IMR-90 (cell line): ENCODE measurements around the gene NKD1. TPM values are rescaled to one million over a fixed set of nuclear protein-coding genes. Genes with fewer than 3 reads are reported as not detected.

Experiments
- ATAC-seq: fragments of 200-7000 bp; cut with Tn5 transposase; 2 replicates; pipeline ENCODE4 v1.9.1; 2020; ENCODE audit warnings: low read depth, mild to moderate bottlenecking, moderate library complexity
- BruUV-seq: library from RNA; stranded (reverse); fragments of 400-500 nt; replicated peaks from 2 replicates; lab custom pipeline; 2021; lab: Mats Ljungman, UMichigan
- CTCF ChIA-PET: fragments of 300-600 bp; formaldehyde crosslinking; extraction: SDS; loops from one replicate; lab custom pipeline; 2021; ENCODE audit warnings: antibody characterized with exemption; lab: Yijun Ruan, JAX
- POLR2A ChIA-PET: fragments of 300-600 bp; sonication (Branson Sonifier 250); formaldehyde crosslinking; loops from one replicate; lab custom pipeline; 2022; ENCODE audit warnings: antibody characterized with exemption; ENCODE audit not compliant: unreplicated experiment; lab: Charles Lee
- DNase-seq: peaks from one replicate; pipeline ENCODE4 v3.0.0; 2013
- H2AFZ ChIP-seq: replicated peaks from 2 replicates; pipeline ENCODE3; 2013; ENCODE audit warnings: low read length, mild to moderate bottlenecking; ENCODE audit not compliant: poor library complexity
- H2AK5ac ChIP-seq: 2 replicates; pipeline ENCODE4 v1.6.1; 2013; ENCODE audit warnings: low read depth, low read length, inconsistent platforms
- H2AK9ac ChIP-seq: replicated peaks from 2 replicates; pipeline ENCODE3; 2013; ENCODE audit warnings: mild to moderate bottlenecking, low read depth, low read length, moderate library complexity; ENCODE audit not compliant: poor library complexity
- H2BK120ac ChIP-seq: 2 replicates; pipeline ENCODE4 v1.6.1; 2013; ENCODE audit warnings: low read depth, low read length, inconsistent platforms
- H2BK15ac ChIP-seq: 3 replicates; pipeline ENCODE4 v1.6.1; 2013; ENCODE audit warnings: low read depth, low read length, inconsistent platforms
- H2BK20ac ChIP-seq: 2 replicates; pipeline ENCODE4 v1.6.1; 2013; ENCODE audit warnings: low read depth, mild to moderate bottlenecking, inconsistent platforms, low read length, moderate library complexity
- H2BK5ac ChIP-seq: 2 replicates; pipeline ENCODE4 v1.6.1; 2013; ENCODE audit warnings: mild to moderate bottlenecking, low read depth, low read length, inconsistent platforms; ENCODE audit not compliant: poor library complexity, severe bottlenecking
- H3K14ac ChIP-seq: replicated peaks from 2 replicates; pipeline ENCODE4 v1.6.1; 2013; ENCODE audit warnings: low read depth, low read length, inconsistent platforms
- H3K18ac ChIP-seq: 2 replicates; pipeline ENCODE4 v1.6.1; 2013; ENCODE audit warnings: low read depth, low read length, control low read depth
- H3K23ac ChIP-seq: 2 replicates; pipeline ENCODE4 v1.6.1; 2013; ENCODE audit warnings: low read depth, low read length, inconsistent platforms
- H3K27ac ChIP-seq: 2 replicates; pipeline ENCODE4 v1.5.1; 2013; ENCODE audit warnings: mild to moderate bottlenecking, control low read depth, low read length; ENCODE audit not compliant: insufficient read depth
- H3K27me3 ChIP-seq: 2 replicates; pipeline ENCODE4 v1.6.1; 2013; ENCODE audit warnings: low read length; ENCODE audit not compliant: control insufficient read depth, insufficient read depth
- H3K36me3 ChIP-seq: 2 replicates; pipeline ENCODE4 v1.6.1; 2013; ENCODE audit warnings: low read length, mixed read lengths; ENCODE audit not compliant: control insufficient read depth, insufficient read depth
- H3K4ac ChIP-seq: 2 replicates; pipeline ENCODE4 v1.6.1; 2013; ENCODE audit warnings: low read depth, low read length, inconsistent platforms
- H3K4me1 ChIP-seq: 2 replicates; pipeline ENCODE4 v1.6.1; 2013; ENCODE audit warnings: low read length, mixed read lengths; ENCODE audit not compliant: control insufficient read depth, insufficient read depth
- H3K4me2 ChIP-seq: 2 replicates; pipeline ENCODE4 v1.6.1; 2013; ENCODE audit warnings: low read depth, mild to moderate bottlenecking, control low read depth, low read length, moderate library complexity
- H3K4me3 ChIP-seq: 2 replicates; pipeline ENCODE4 v1.5.1; 2013; ENCODE audit warnings: low read depth, mild to moderate bottlenecking, control low read depth, low read length, moderate library complexity; ENCODE audit not compliant: insufficient read depth
- H3K56ac ChIP-seq: 2 replicates; pipeline ENCODE4 v1.6.1; 2013; ENCODE audit warnings: low read length, inconsistent platforms; ENCODE audit not compliant: insufficient read depth; ENCODE audit errors: extremely low read depth
- H3K79me1 ChIP-seq, 2 experiments: 2 replicates each; pipeline ENCODE4 v1.6.1; 2013; ENCODE audit warnings: low read length in 2 of 2, inconsistent platforms in 1 of 2, low read depth in 1 of 2
- H3K9ac ChIP-seq: 2 replicates; pipeline ENCODE4 v1.6.1; 2013; ENCODE audit warnings: low read depth, low read length, control low read depth
- H3K9me1 ChIP-seq: 2 replicates; pipeline ENCODE4 v1.6.1; 2013; ENCODE audit warnings: low read length, inconsistent platforms; ENCODE audit not compliant: insufficient read depth
- H3K9me3 ChIP-seq: 2 replicates; pipeline ENCODE4 v1.6.1; 2013; ENCODE audit warnings: low read length; ENCODE audit not compliant: control insufficient read depth, insufficient read depth
- H4K20me1 ChIP-seq: 2 replicates; pipeline ENCODE4 v1.6.1; 2013; ENCODE audit warnings: low read length, inconsistent platforms; ENCODE audit not compliant: insufficient read depth
- H4K5ac ChIP-seq: 2 replicates; pipeline ENCODE4 v1.6.1; 2013; ENCODE audit warnings: mild to moderate bottlenecking, low read depth, low read length, control low read depth
- H4K8ac ChIP-seq, 2 experiments: 2 replicates each; pipeline ENCODE4 v1.6.1; 2013; ENCODE audit warnings: low read depth in 2 of 2, low read length in 2 of 2, control low read depth in 1 of 2, inconsistent platforms in 1 of 2
- H4K91ac ChIP-seq: 2 replicates; pipeline ENCODE4 v1.6.1; 2013; ENCODE audit warnings: low read depth, low read length, inconsistent platforms; ENCODE audit not compliant: insufficient read depth
- BHLHE40 ChIP-seq: fragments of 150-350 bp; IDR thresholded peaks from 2 replicates; pipeline ENCODE4 v1.6.1; 2016; ENCODE audit warnings: mild to moderate bottlenecking, low read depth, low read length
- FOS ChIP-seq: fragments of 150-350 bp; IDR thresholded peaks from 2 replicates; pipeline ENCODE4 v1.6.1; 2016; ENCODE audit warnings: low read depth, low read length
- RCOR1 ChIP-seq: IDR thresholded peaks from 2 replicates; pipeline ENCODE4 v1.6.1; 2012; ENCODE audit warnings: mild to moderate bottlenecking, low read length, improper control_type of control experiment; ENCODE audit not compliant: insufficient replicate concordance
- RFX5 ChIP-seq: IDR thresholded peaks from 2 replicates; pipeline ENCODE4 v1.8.0; 2012; ENCODE audit warnings: low read depth, mild to moderate bottlenecking, low read length, moderate library complexity
- WGBS, 2 experiments: methylation state at CpG; one replicate each; pipeline versions ENCODE4 v1.1.5 to v1.1.7; 2013; ENCODE audit warnings: missing lambda C conversion rate in 2 of 2; ENCODE audit not compliant: insufficient read length in 1 of 2; ENCODE audit errors: extremely low coverage in 2 of 2; 5-methylcytosine and 5-hydroxymethylcytosine counted together
- dilution Hi-C: fragments of 300-500 bp; cut with HindIII; formaldehyde crosslinking; loops from one replicate; pipeline ENCODE4 v1.14.3; 2018; ENCODE audit warnings: low sequenced_read_pairs; ENCODE audit not compliant: unreplicated experiment
- in situ Hi-C: fragments of 300-500 bp; cut with MboI; formaldehyde crosslinking; loops from 3 replicates; pipeline ENCODE4 v1.14.3; 2019; ENCODE audit warnings: low sequenced_read_pairs, inconsistent platforms, mixed read lengths
- intact Hi-C: fragments of 100-400 bp; cut with micrococcal nuclease; formaldehyde crosslinking; loops from 2 replicates; pipeline ENCODE4 v1.10.0; 2022
- polyA plus RNA-seq, 3 experiments: library from polyadenylated mRNA; depleted of rRNA; stranded (reverse); fragments of >200 nt; gene quantifications; 2 replicates each; pipeline ENCODE4 v1.2.3, GENCODE V29; 2012; ENCODE audit warnings: low replicate concordance in 1 of 3
- total RNA-seq: library from RNA; depleted of rRNA; stranded (reverse); fragments of >200 nt; gene quantifications from 2 replicates; pipeline ENCODE4 v1.2.3, GENCODE V29; 2012
- TF ChIP-seq, protein P1 (sequence below): fragments of 150-350 bp; IDR thresholded peaks from 2 replicates; pipeline ENCODE4 v1.6.1; 2017; ENCODE audit warnings: mild to moderate bottlenecking, antibody characterized with exemption, low read length, low read depth

The NKD1 gene
- total and polyA plus RNA-seq, 2 of the 4 experiments (the other 2 are of a cell fraction): not detected

GRCh38 chr16:50581845-50582244 is 33.6 kb downstream of the NKD1 start:
- H4K5ac ChIP-seq: no peak overlapping the region
- no peaks in the 10 kb centered on the region for H3K36me3 ChIP-seq
- peaks cover 3% of the 10 kb centered on the region for H3K27me3 ChIP-seq
- in situ Hi-C loops (no loop called here), dilution Hi-C loops (no loop called here), intact Hi-C loops (no loop called here)
- H3K9me3 ChIP-seq: no peaks in the 10 kb centered on the region
- no peak overlapping the region for H3K4me3 ChIP-seq
- H3K27ac ChIP-seq: no peak overlapping the region
- no peaks in the 10 kb centered on the region for H4K20me1 ChIP-seq
- CTCF ChIA-PET: no interaction called here
- H3K9me1 ChIP-seq: no peaks in the 10 kb centered on the region
- 17% methylated on average over 2 of the region's 4 CpGs; no CpG with 5 or more reads in 1 of the 2 experiments for WGBS, 2 experiments
- no peaks in the 10 kb centered on the region for H3K4me1 ChIP-seq
- H3K14ac ChIP-seq: no peak overlapping the region
- ATAC-seq: no peak
- POLR2A ChIA-PET: no interaction called here
- H2BK15ac ChIP-seq: no peak overlapping the region
- no TSS peak for BruUV-seq
- no peak overlapping the region for H3K4ac ChIP-seq
- H2BK5ac ChIP-seq: no peak overlapping the region
- H2AK5ac ChIP-seq: no peak overlapping the region
- TF ChIP-seq RFX5 (no peak), FOS (no peak), RCOR1 (no peak), BHLHE40 (no peak)
- TF ChIP-seq, protein P1, sequence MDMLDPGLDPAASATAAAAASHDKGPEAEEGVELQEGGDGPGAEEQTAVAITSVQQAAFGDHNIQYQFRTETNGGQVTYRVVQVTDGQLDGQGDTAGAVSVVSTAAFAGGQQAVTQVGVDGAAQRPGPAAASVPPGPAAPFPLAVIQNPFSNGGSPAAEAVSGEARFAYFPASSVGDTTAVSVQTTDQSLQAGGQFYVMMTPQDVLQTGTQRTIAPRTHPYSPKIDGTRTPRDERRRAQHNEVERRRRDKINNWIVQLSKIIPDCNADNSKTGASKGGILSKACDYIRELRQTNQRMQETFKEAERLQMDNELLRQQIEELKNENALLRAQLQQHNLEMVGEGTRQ: no peak
- no peak overlapping the region for H4K8ac ChIP-seq
- H3K4me2 ChIP-seq: no peak overlapping the region
- no peak overlapping the region for H4K91ac ChIP-seq
- no peaks in the 10 kb centered on the region for H3K79me1 ChIP-seq
- H3K9ac ChIP-seq: no peak overlapping the region
- H3K56ac ChIP-seq: no peak overlapping the region
- no peak overlapping the region for H2AK9ac ChIP-seq
- no peak overlapping the region for H2AFZ ChIP-seq
- no peak overlapping the region for H2BK120ac ChIP-seq
- no peak overlapping the region for H2BK20ac ChIP-seq
- H3K18ac ChIP-seq: no peak overlapping the region
- DNase-seq: no peak
- H3K23ac ChIP-seq: no peak overlapping the region
